DND-41 (cell line): ENCODE data around the gene ANKS1A.

Source experiments
- CTCF ChIP-seq: IDR thresholded peaks from 2 replicates; pipeline ENCODE4 v1.5.1; 2012; ENCODE audit warnings: borderline replicate concordance, low read length, moderate library complexity, mild to moderate bottlenecking; ENCODE audit not compliant: poor library complexity, severe bottlenecking; ENCODE audit errors: extremely low read depth
- EZH2 ChIP-seq: IDR thresholded peaks from 3 replicates; pipeline ENCODE4 v1.6.1; 2012; ENCODE audit warnings: borderline replicate concordance, low read depth, mild to moderate bottlenecking, moderate library complexity, low read length, inconsistent platforms; ENCODE audit not compliant: severe bottlenecking

- TF ChIP-seq EZH2 (no peak), CTCF (no peak)
Observed at GRCh38 chr6:35079311-35080000, 190.4 kb downstream of the ANKS1A start.
